ENCODE measurements around the gene LMO1. TPM values are rescaled to one million over a fixed set of nuclear protein-coding genes. Genes with fewer than 3 reads are reported as not detected.

The LMO1 gene
- total and polyA plus RNA-seq, 2 of the 13 experiments (the other 11 are each of a cell fraction or from before 2014, with no cell fraction given), result not detected

GRCh38 chr11:8192016-8192895 lies 71.4 kb downstream of the LMO1 start:
- Histone ChIP-seq H3K27ac (ENCODE audit: extremely low read length, insufficient read depth, low read length) (no peak overlapping the region), H3K36me3 (replicated peaks in 1 of 2; ENCODE audit: control insufficient read depth in 1 of 2, insufficient read depth in 2 of 2, low read length in 2 of 2) (no peaks in the 10 kb centered on the region), H3K9ac (ENCODE audit: insufficient read depth, low read depth, low read length) (no peak overlapping the region), H3K4me1 (ENCODE audit: insufficient read depth, low read length) (no peaks in the 10 kb centered on the region), H2AFZ (ENCODE audit: low read length) (no peak overlapping the region), H3K4me2 (ENCODE audit: low read depth, low read length) (no peak overlapping the region), H3K9me3 (ENCODE audit: low read length) (no peaks in the 10 kb centered on the region), H3K27me3 (ENCODE audit: control insufficient read depth in 1 of 2, insufficient read depth in 2 of 2, low read length in 2 of 2) (no peaks in the 10 kb centered on the region; a peak in 1 of 5 replicates), H4K20me1 (ENCODE audit: insufficient read depth, low read length) (no peaks in the 10 kb centered on the region; the same call in 1 of the 2 replicates), H3K4me3 (replicated peaks in 1 of 3; ENCODE audit: insufficient read depth in 1 of 3, low read depth in 2 of 3, low read length in 3 of 3) (no peak overlapping the region), H3K79me2 (ENCODE audit: insufficient read depth, low read length) (no peaks in the 10 kb centered on the region)
- intact Hi-C loops (cut with micrococcal nuclease; ENCODE audit: unreplicated experiment), result no loop called here
- in situ Hi-C loops (cut with HindIII; ENCODE audit: extremely low pct_ligation_motif_present, low pct_unique_long_range_greater_than_20kb), result no loop called here
- FAIRE-seq (peak; percentile 80), ATAC-seq (peak; percentile 95), DNase-seq (ENCODE audit: low spot score) (peak; percentile 45)
- POLR2A ChIA-PET, result no interaction called here
- WGBS (ENCODE audit: low lambda C conversion rate), result 46% methylated on average over 17 of the region's 19 CpGs
- BruUV-seq (replicated peaks), result no TSS peak
- CTCF ChIA-PET (ENCODE audit: low intra/inter-chr PET ratio, low total read pairs), result no interaction called here
- TF ChIP-seq ZIK1 (CRISPR knock-in tag; IDR thresholded peaks at IDR 0.05; ENCODE audit: borderline replicate concordance, low read depth) (no peak), ZNF501 (CRISPR knock-in tag; IDR thresholded peaks at IDR 0.05) (no peak), XBP1 (CRISPR knock-in tag; IDR thresholded peaks at IDR 0.05) (no peak), ZNF800 (CRISPR knock-in tag; IDR thresholded peaks at IDR 0.05) (no peak), PHF8 (CRISPR knock-in tag; IDR thresholded peaks at IDR 0.05) (no peak), MXD4 (CRISPR knock-in tag; IDR thresholded peaks at IDR 0.05) (no peak), GABPB1 (CRISPR knock-in tag; IDR thresholded peaks at IDR 0.05) (no peak), CTCF (CRISPR knock-in tag; IDR thresholded peaks at IDR 0.05) (peak; percentile 86), KLF15 (CRISPR knock-in tag; IDR thresholded peaks at IDR 0.05; ENCODE audit: borderline replicate concordance) (no peak), ZKSCAN5 (CRISPR knock-in tag; IDR thresholded peaks at IDR 0.05) (no peak), EED (CRISPR knock-in tag; IDR thresholded peaks at IDR 0.05) (no peak), GATAD2A (CRISPR knock-in tag; IDR thresholded peaks at IDR 0.05) (no peak), SNAI1 (CRISPR knock-in tag; IDR thresholded peaks at IDR 0.05; ENCODE audit: borderline replicate concordance) (no peak), MLLT10 (CRISPR knock-in tag; IDR thresholded peaks at IDR 0.05) (no peak), JUND (CRISPR knock-in tag; IDR thresholded peaks at IDR 0.05) (no peak), TGIF2 (CRISPR knock-in tag; IDR thresholded peaks at IDR 0.05) (no peak), AHR (CRISPR knock-in tag; IDR thresholded peaks at IDR 0.05) (no peak), HNF1B (CRISPR knock-in tag; IDR thresholded peaks at IDR 0.05) (no peak), SMC3 (IDR thresholded peaks at IDR 0.05; ENCODE audit: low read length) (peak; percentile 64; the same call in 1 of the 2 replicates), RAD21 (CRISPR knock-in tag; IDR thresholded peaks at IDR 0.05) (peak; percentile 38; the same call in 1 of the 2 replicates), HNRNPL (IDR thresholded peaks at IDR 0.05; ENCODE audit: low read depth, low read length) (no peak), ZBTB20 (CRISPR knock-in tag; IDR thresholded peaks at IDR 0.05; ENCODE audit: borderline replicate concordance, low read depth) (no peak)

Data from HepG2 (cell line).